Measurements from ENCODE around the gene UBE2V1.
"Not testable (repeated sequence)": the region's sequence is repeated elsewhere in the genome, so short reads cannot be mapped to it uniquely, and the experiment has no call there.

GRCh38 chr20:50135157-50135556, 22.2 kb upstream of the UBE2V1 start:
- TF ChIP-seq MXI1 (IDR thresholded peaks at IDR 0.05; ENCODE audit: low read depth, low read length); CTCF (IDR thresholded peaks at IDR 0.05); RAD21 (IDR thresholded peaks at IDR 0.05; ENCODE audit: low read length); EZH2phosphoT487 (IDR thresholded peaks at IDR 0.05; ENCODE audit: borderline replicate concordance, low read depth); CHD2 (IDR thresholded peaks at IDR 0.05; ENCODE audit: low read length, partially characterized antibody); EP300 (IDR thresholded peaks at IDR 0.05; ENCODE audit: borderline replicate concordance in 1 of 2, low read depth in 1 of 2, low read length in 1 of 2); FOSL2 (IDR thresholded peaks at IDR 0.05; ENCODE audit: borderline replicate concordance, low read depth); POLR2AphosphoS5 (IDR thresholded peaks at IDR 0.05; ENCODE audit: low read depth, low read length); USF2 (IDR thresholded peaks at IDR 0.05; ENCODE audit: borderline replicate concordance, low read depth, low read length); REST (IDR thresholded peaks at IDR 0.05; ENCODE audit: low read depth, low read length); TAF1 (IDR thresholded peaks at IDR 0.05; ENCODE audit: borderline replicate concordance, low read depth, low read length); FOXJ3 (CRISPR knock-in tag; IDR thresholded peaks at IDR 0.05): not testable (repeated sequence)

Data from SK-N-SH (cell line).